Transverse colon (tissue), 4 donors: ENCODE results near the gene CEP41. TPM values are rescaled to one million over a fixed set of nuclear protein-coding genes. Genes with fewer than 3 reads are reported as not detected.
A peak's percentile ranks its signal among the peaks of the same experiment; 100 is the strongest.

Source experiments
- DNase-seq: peaks from one replicate; pipeline ENCODE4 v3.0.0-alpha.2; 2019
- H3K27ac ChIP-seq, 4 donors: fragments of 200-600 bp; sonication (generic); 2 replicates each; pipeline ENCODE4 v1.5.1; 2016 to 2018; ENCODE audit warnings: inconsistent platforms in 4 of 4
- H3K27me3 ChIP-seq: fragments of 200-600 bp; sonication (generic); 2 replicates; pipeline ENCODE4 v1.5.1; 2017; ENCODE audit warnings: inconsistent platforms
- H3K36me3 ChIP-seq, 4 donors: fragments of 200-600 bp; sonication (generic); 2 replicates each; pipeline ENCODE4 v1.5.1; 2017 to 2019; ENCODE audit warnings: inconsistent platforms in 4 of 4
- H3K4me1 ChIP-seq, 4 donors: fragments of 200-600 bp; sonication (generic); 2 replicates each; pipeline ENCODE4 v1.5.1; 2017 to 2020; ENCODE audit warnings: inconsistent platforms in 4 of 4
- H3K4me3 ChIP-seq, 4 donors: fragments of 200-600 bp; sonication (generic); 1 replicate in 1 of 4; 2 replicates in 3 of 4; pipeline versions ENCODE4 v1.5.1 to v1.6.1; 2017 to 2019; ENCODE audit warnings: inconsistent platforms in 4 of 4
- H3K9me3 ChIP-seq, 2 donors: fragments of 200-600 bp; sonication (generic); 2 replicates each; pipeline ENCODE4 v1.5.1; 2017 to 2019; ENCODE audit warnings: inconsistent platforms in 2 of 2
- CTCF ChIP-seq, 5 experiments: fragments of 200-600 bp in 3 of 5; fragments of 450-650 bp in 2 of 5; sonication (generic) in 3 of 5; IDR thresholded peaks; 1 replicate in 2 of 5; 2 replicates in 3 of 5; pipeline ENCODE4 v1.5.1; 2016 to 2017; ENCODE audit warnings: antibody characterized with exemption in 5 of 5, inconsistent platforms in 3 of 5, mild to moderate bottlenecking in 2 of 5, moderate library complexity in 1 of 5
- EP300 ChIP-seq: sonication (generic); formaldehyde crosslinking; IDR thresholded peaks from one replicate; pipeline ENCODE4 v1.6.1; 2017; ENCODE audit warnings: antibody characterized with exemption, low read depth
- POLR2A ChIP-seq: fragments of 450-650 bp; IDR thresholded peaks from one replicate; pipeline ENCODE4 v1.6.1; 2016; ENCODE audit warnings: antibody characterized with exemption, mild to moderate bottlenecking, moderate library complexity
- POLR2AphosphoS5 ChIP-seq, 3 donors: sonication (generic); formaldehyde crosslinking; IDR thresholded peaks; one replicate each; pipeline ENCODE4 v1.6.1; 2016; ENCODE audit warnings: antibody characterized with exemption in 3 of 3
- WGBS, 2 donors: methylation state at CpG; one replicate each; pipeline ENCODE4 v1.1.5; 2018; ENCODE audit warnings: low coverage in 1 of 2; 5-methylcytosine and 5-hydroxymethylcytosine counted together
- in situ Hi-C, 4 donors: fragments of 200-750 bp; cut with MboI; loops; one replicate each; pipeline versions ENCODE4 v1.15.0 to v1.15.1; 2017; ENCODE audit warnings: low sequenced_read_pairs in 3 of 4, low pct_ligation_motif_present in 1 of 4, low pct_unique_long_range_greater_than_20kb in 1 of 4
- intact Hi-C: fragments of 100-400 bp; cut with DNase I; formaldehyde crosslinking; loops from one replicate; pipeline ENCODE4 v1.15.1; 2023; ENCODE audit warnings: low total_unique reads
- total RNA-seq, 4 donors: library from RNA; depleted of rRNA; stranded (reverse); fragments of >200 nt; gene quantifications; one replicate each; pipeline ENCODE4 v1.1.0, GENCODE V29; 2016

The CEP41 gene, protein sequence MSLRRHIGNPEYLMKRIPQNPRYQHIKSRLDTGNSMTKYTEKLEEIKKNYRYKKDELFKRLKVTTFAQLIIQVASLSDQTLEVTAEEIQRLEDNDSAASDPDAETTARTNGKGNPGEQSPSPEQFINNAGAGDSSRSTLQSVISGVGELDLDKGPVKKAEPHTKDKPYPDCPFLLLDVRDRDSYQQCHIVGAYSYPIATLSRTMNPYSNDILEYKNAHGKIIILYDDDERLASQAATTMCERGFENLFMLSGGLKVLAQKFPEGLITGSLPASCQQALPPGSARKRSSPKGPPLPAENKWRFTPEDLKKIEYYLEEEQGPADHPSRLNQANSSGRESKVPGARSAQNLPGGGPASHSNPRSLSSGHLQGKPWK
- 1 to 10 TPM in 2 of 4 donors, under 1 TPM in 1, not detected in 1; 0.75 to 4.8 (median 2.7) TPM for total RNA-seq

GRCh38 chr7:130440527-130441365 lies at the start of gene CEP41:
Gene CEP41, minus strand, starts transcription at chr7:130441016. Its CDS starts 50 bp downstream, at chr7:130440966.
- H3K4me3 ChIP-seq, result peak within 1 kb of the TSS; percentile 33 to 87 (median 62)

DNA sequence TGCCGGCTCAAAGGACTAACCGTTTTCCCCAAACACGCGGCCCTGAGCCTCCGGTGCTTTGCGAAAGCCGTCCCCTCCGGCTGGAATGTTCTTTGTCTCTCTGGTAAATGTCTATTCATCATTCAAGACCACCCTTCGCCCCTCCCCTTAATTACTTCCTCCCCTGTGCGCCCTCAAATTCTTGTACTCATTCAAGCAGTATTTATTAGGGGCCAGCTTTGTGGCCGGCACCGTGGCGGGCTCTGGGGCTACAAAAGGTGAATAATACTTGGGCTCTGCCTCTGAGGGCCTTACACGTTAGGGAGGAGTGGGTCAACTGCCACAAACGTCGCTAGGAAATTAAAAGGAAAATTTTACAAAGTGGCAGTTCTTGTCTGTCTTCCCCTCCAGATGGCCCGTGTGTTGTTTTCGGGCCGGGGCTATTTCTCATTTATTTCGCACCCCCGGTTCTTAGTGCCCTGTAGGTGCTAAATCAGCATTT lies 49.5 kb upstream of the CEP41 start:
- peak overlapping the region in 3 of 4 donors; percentile 12 to 36 (median 25) for H3K4me3 ChIP-seq
- no peaks in the 10 kb centered on the region for H3K36me3 ChIP-seq
- WGBS, 2 donors, result 83 to 88% methylated on average over 12 to 21 of the region's 21 CpGs
- peak overlapping the region in 1 of 4 donors; percentile 67 for H3K27ac ChIP-seq
- no peaks in the 10 kb centered on the region for H3K27me3 ChIP-seq
- in situ Hi-C loops, result loop anchor here in 1 of 4 donors (25.0 kb wide), 1 partner anchor 203 kb away; the partner anchor contains the start of gene CPA4
- H3K4me1 ChIP-seq, result peaks cover 4 to 25% (median 12%) of the 10 kb centered on the region in 4 donors
- DNase-seq, result no peak
- intact Hi-C loops, result no loop called here
- H3K9me3 ChIP-seq, result no peaks in the 10 kb centered on the region
- TF ChIP-seq CTCF (IDR thresholded peaks at IDR 0.05) (no peak), POLR2AphosphoS5 (IDR thresholded peaks at IDR 0.05) (no peak), EP300 (no peak), POLR2A (no peak)

More at GRCh38 chr7:130440527-130441365, at the start of gene CEP41:
- no peaks in the 10 kb centered on the region for H3K27me3 ChIP-seq
- peak; percentile 96 for DNase-seq
- H3K36me3 ChIP-seq, result no peaks in the 10 kb centered on the region
- intact Hi-C loops, result no loop called here
- in situ Hi-C loops, result no loop called here
- peak in 2 of 3 donors; percentile 5 to 19 for TF ChIP-seq POLR2AphosphoS5 (IDR thresholded peaks at IDR 0.05)
- TF ChIP-seq POLR2A, result no peak
- 6% methylated on average over 44 of the region's 61 CpGs; no CpG with 5 or more reads in 1 of the 2 donors for WGBS, 2 donors
- no peaks in the 10 kb centered on the region for H3K9me3 ChIP-seq
- H3K27ac ChIP-seq, result peak within 1 kb of the TSS; percentile 81 to 86 (median 85)
- H3K4me1 ChIP-seq, result peaks cover 7 to 10% (median 8%) of the 10 kb centered on the region in 4 donors

- H3K4me1 ChIP-seq, result peaks cover 4 to 25% (median 12%) of the 10 kb centered on the region in 4 donors
- WGBS, 2 donors, result 72 to 83% methylated on average over 2 to 10 of the region's 10 CpGs
Measured at GRCh38 chr7:130489140-130489983, 48.5 kb upstream of the CEP41 start.

More at GRCh38 chr7:130489140-130489983, 48.5 kb upstream of the CEP41 start:
- no peak for DNase-seq
- Histone ChIP-seq H3K4me3 (no peak overlapping the region), H3K36me3 (no peaks in the 10 kb centered on the region), H3K27me3 (peaks cover 7% of the 10 kb centered on the region), H3K9me3 (no peaks in the 10 kb centered on the region), H3K27ac (peak overlapping the region in 1 of 4 donors; percentile 42)
- intact Hi-C loops, result no loop called here
- in situ Hi-C loops, result loop anchor here in 1 of 4 donors (25.0 kb wide), 1 partner anchor 202 kb away; the partner anchor contains the start of gene CPA4
- TF ChIP-seq POLR2AphosphoS5 (IDR thresholded peaks at IDR 0.05) (no peak), EP300 (no peak), CTCF (IDR thresholded peaks at IDR 0.05) (no peak), POLR2A (no peak)
